A549 (cell line): ENCODE measurements around the gene ZNF497.

Experiments
- CBX2 ChIP-seq: fragments of 200-600 bp; sonication (generic); IDR thresholded peaks from 2 replicates; pipeline ENCODE4 v1.6.1; 2016; ENCODE audit warnings: low read depth, mild to moderate bottlenecking, borderline replicate concordance
- CBX8 ChIP-seq: fragments of 200-600 bp; sonication (generic); IDR thresholded peaks from 2 replicates; pipeline ENCODE4 v1.6.1; 2016
- ELK1 ChIP-seq: fragments of 150-350 bp; IDR thresholded peaks from 2 replicates; pipeline ENCODE4 v1.6.1; 2014; ENCODE audit warnings: low read depth, mild to moderate bottlenecking, low read length
- EP300 ChIP-seq, 2 experiments: fragments of >200 bp; sonication (Bioruptor Twin); formaldehyde crosslinking; IDR thresholded peaks; 2 replicates in 1 of 2; 3 replicates in 1 of 2; pipeline ENCODE4 v1.6.1; 2016 to 2017
- HOXA7 ChIP-seq: fragments of 250-450 bp; sonication (Bioruptor Pico); IDR thresholded peaks from 2 replicates; pipeline ENCODE4 v1.5.0; 2020; ENCODE audit warnings: mild to moderate bottlenecking, moderate library complexity
- JUNB ChIP-seq: fragments of >200 bp; sonication (Bioruptor Twin); formaldehyde crosslinking; IDR thresholded peaks from 2 replicates; pipeline ENCODE4 v1.6.1; 2016
- KDM5A ChIP-seq: fragments of 200-600 bp; sonication (generic); IDR thresholded peaks from 2 replicates; pipeline ENCODE4 v1.6.1; 2016; ENCODE audit warnings: antibody characterized with exemption, mild to moderate bottlenecking
- NPAS2 ChIP-seq: fragments of 250-450 bp; sonication (Bioruptor Pico); IDR thresholded peaks from 2 replicates; pipeline ENCODE4 v1.8.0; 2022; ENCODE audit warnings: mild to moderate bottlenecking, moderate library complexity, borderline replicate concordance
- POLR2A ChIP-seq: IDR thresholded peaks from 2 replicates; pipeline ENCODE4 v1.6.1; 2012; ENCODE audit warnings: mild to moderate bottlenecking, low read length
- RFX5 ChIP-seq: fragments of 450-650 bp; IDR thresholded peaks from 2 replicates; pipeline ENCODE4 v1.7.1; 2014; ENCODE audit warnings: antibody characterized with exemption, mild to moderate bottlenecking, moderate library complexity
- USF2 ChIP-seq: fragments of 450-650 bp; IDR thresholded peaks from 2 replicates; pipeline ENCODE4 v1.6.1; 2014; ENCODE audit warnings: antibody characterized with exemption
- TF ChIP-seq, protein P1 (sequence below): fragments of >200 bp; sonication (Bioruptor Twin); formaldehyde crosslinking; IDR thresholded peaks from 3 replicates; pipeline ENCODE4 v1.5.1; 2016
- TF ChIP-seq, protein P2 (sequence below): IDR thresholded peaks from 2 replicates; pipeline ENCODE4 v1.6.1; 2012

DNA sequence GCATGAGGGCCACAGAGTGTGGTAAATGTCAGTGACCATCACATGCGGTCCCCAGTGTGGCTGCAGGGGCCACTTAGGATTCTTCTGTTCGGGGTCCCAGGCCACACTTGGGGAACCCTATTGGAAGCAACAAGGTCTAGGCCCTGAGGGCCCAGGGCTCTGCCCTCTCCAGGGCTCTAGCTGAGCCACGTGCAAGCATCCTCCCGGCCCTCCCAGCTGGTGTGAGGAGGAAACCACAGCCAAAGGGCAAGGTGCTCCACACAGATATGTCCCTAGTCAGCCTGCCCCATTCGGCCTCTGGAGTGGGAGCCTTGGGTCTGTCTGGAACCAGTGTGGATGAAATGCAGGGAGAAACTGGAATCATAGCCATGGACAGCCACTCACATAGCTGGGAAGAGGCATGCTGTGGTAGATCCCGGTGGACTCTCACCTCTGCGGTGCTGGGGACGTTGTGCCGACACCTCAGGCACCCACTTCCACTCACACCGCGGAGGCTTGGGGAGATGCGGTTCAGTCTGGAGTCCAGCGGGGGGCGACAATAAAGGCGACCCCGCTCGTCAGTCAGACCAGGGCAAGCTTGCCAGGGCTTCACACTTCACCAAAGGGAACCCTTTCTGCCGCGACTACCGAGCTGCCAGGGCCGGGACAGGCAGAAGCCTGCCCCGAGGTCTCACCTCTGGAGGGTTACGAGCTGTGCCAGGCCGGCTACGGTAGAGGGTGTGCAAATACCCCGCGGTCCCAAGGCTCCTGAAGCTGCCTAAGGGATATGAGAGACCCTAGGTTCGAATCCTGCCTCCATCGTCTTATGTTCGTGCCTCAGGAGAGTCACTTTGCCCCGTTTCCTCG lies 4.3 kb upstream of the ZNF497 start:
- TF ChIP-seq, protein P1, sequence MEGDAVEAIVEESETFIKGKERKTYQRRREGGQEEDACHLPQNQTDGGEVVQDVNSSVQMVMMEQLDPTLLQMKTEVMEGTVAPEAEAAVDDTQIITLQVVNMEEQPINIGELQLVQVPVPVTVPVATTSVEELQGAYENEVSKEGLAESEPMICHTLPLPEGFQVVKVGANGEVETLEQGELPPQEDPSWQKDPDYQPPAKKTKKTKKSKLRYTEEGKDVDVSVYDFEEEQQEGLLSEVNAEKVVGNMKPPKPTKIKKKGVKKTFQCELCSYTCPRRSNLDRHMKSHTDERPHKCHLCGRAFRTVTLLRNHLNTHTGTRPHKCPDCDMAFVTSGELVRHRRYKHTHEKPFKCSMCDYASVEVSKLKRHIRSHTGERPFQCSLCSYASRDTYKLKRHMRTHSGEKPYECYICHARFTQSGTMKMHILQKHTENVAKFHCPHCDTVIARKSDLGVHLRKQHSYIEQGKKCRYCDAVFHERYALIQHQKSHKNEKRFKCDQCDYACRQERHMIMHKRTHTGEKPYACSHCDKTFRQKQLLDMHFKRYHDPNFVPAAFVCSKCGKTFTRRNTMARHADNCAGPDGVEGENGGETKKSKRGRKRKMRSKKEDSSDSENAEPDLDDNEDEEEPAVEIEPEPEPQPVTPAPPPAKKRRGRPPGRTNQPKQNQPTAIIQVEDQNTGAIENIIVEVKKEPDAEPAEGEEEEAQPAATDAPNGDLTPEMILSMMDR: no peak
- TF ChIP-seq USF2 (no peak), CBX2 (no peak), ELK1 (no peak), KDM5A (no peak), POLR2A (no peak), NPAS2 (CRISPR knock-in tag) (no peak), JUNB (no peak), HOXA7 (no peak), CBX8 (no peak), EP300 (IDR thresholded peaks at IDR 0.05) (no peak), RFX5 (no peak)
- TF ChIP-seq, protein P2, sequence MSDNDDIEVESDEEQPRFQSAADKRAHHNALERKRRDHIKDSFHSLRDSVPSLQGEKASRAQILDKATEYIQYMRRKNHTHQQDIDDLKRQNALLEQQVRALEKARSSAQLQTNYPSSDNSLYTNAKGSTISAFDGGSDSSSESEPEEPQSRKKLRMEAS: no peak
